Skeletal muscle tissue (tissue), 4 donors: ENCODE data around the gene YKT6. TPM values are rescaled to one million over a fixed set of nuclear protein-coding genes. Genes with fewer than 3 reads are reported as not detected.

Experiments
- H3K27ac ChIP-seq: one replicate; pipeline ENCODE4 v1.7.0; 2013; ENCODE audit warnings: mild to moderate bottlenecking, low read depth, low read length, inconsistent platforms
- H3K27me3 ChIP-seq, 3 donors: one replicate each; pipeline ENCODE4 v1.7.0; 2013; ENCODE audit warnings: low read length in 3 of 3; ENCODE audit not compliant: control insufficient read depth in 3 of 3, insufficient read depth in 3 of 3
- H3K36me3 ChIP-seq, 3 donors: one replicate each; pipeline ENCODE4 v1.7.0; 2013; ENCODE audit warnings: low read length in 3 of 3; ENCODE audit not compliant: control insufficient read depth in 3 of 3, insufficient read depth in 3 of 3
- H3K4me1 ChIP-seq, 3 donors: one replicate each; pipeline ENCODE4 v1.7.0; 2013; ENCODE audit warnings: low read length in 3 of 3, mild to moderate bottlenecking in 3 of 3; ENCODE audit not compliant: control insufficient read depth in 3 of 3, insufficient read depth in 3 of 3
- H3K4me3 ChIP-seq, 3 donors: one replicate each; pipeline ENCODE4 v1.7.0; 2013; ENCODE audit warnings: low read length in 3 of 3
- H3K9ac ChIP-seq, 3 donors: one replicate each; pipeline ENCODE4 v1.7.0; 2013; ENCODE audit warnings: low read length in 3 of 3, mild to moderate bottlenecking in 3 of 3, moderate library complexity in 2 of 3, low read depth in 1 of 3
- H3K9me3 ChIP-seq, 3 donors: one replicate each; pipeline ENCODE4 v1.7.0; 2013; ENCODE audit warnings: low read length in 3 of 3; ENCODE audit not compliant: control insufficient read depth in 3 of 3
- total RNA-seq: library from RNA; depleted of rRNA; stranded (reverse); fragments of >200 nt; gene quantifications from one replicate; pipeline ENCODE4 v1.2.3, GENCODE V29; 2014
- donor health status: Osteomylitis.

Gene YKT6
- total RNA-seq, 1 donor from 2014 or later, result 40.7 TPM

- Histone ChIP-seq H3K27ac (no peak overlapping the region), H3K4me1 (peaks cover 64 to 94% (median 86%) of the 10 kb centered on the region in 3 donors), H3K4me3 (no peak overlapping the region), H3K9ac (peak overlapping the region in 2 of 3 donors; percentile 45 to 57), H3K9me3 (no peaks in the 10 kb centered on the region), H3K27me3 (peaks cover 0 to 6% (median 5%) of the 10 kb centered on the region in 3 donors), H3K36me3 (no peaks in the 10 kb centered on the region)
Measured at GRCh38 chr7:44262031-44262430, 61.3 kb downstream of the YKT6 start.

- Histone ChIP-seq H3K4me3 (no peak overlapping the region), H3K9ac (peak overlapping the region in 2 of 3 donors; percentile 19 to 50), H3K4me1 (peaks cover 61 to 90% (median 81%) of the 10 kb centered on the region in 3 donors), H3K27me3 (peaks cover 0 to 6% (median 5%) of the 10 kb centered on the region in 3 donors), H3K9me3 (no peaks in the 10 kb centered on the region), H3K36me3 (no peaks in the 10 kb centered on the region), H3K27ac (no peak overlapping the region)
Measured at GRCh38 chr7:44263326-44264082, 62.7 kb downstream of the YKT6 start.

Other genes starting within 250 kb of the YKT6 start
- not detected for gene SPDYE1, start 203.1 kb upstream of the YKT6 start, total RNA-seq
- gene DBNL, start 156.3 kb upstream of the YKT6 start, total RNA-seq, result 41.2 TPM
- gene PGAM2, start 135.4 kb upstream of the YKT6 start, total RNA-seq, result 618 TPM
- gene POLM, start 118.4 kb upstream of the YKT6 start, total RNA-seq, result 12.5 TPM
- gene AEBP1, start 96.6 kb upstream of the YKT6 start, total RNA-seq, result 32.4 TPM
- 64.7 TPM for gene POLD2, start 77.4 kb upstream of the YKT6 start, total RNA-seq
- gene MYL7, start 59.6 kb upstream of the YKT6 start, total RNA-seq, result 21.4 TPM
- 2.1 TPM for gene GCK, start 11.5 kb upstream of the YKT6 start, total RNA-seq
- 4.7 TPM for gene CAMK2B, start 124.6 kb downstream of the YKT6 start, total RNA-seq